ENCODE results near the gene DAGLB. TPM values are rescaled to one million over a fixed set of nuclear protein-coding genes. Genes with fewer than 3 reads are reported as not detected.
A peak's percentile ranks its signal among the peaks of the same experiment; 100 is the strongest.
"Not testable (repeated sequence)": the region's sequence is repeated elsewhere in the genome, so short reads cannot be mapped to it uniquely, and the experiment has no call there.

Gene DAGLB
- total RNA-seq, 2 donors from 2014 or later: 15.6 to 26.5 TPM

GRCh38 chr7:6401536-6401935, 46.2 kb downstream of the DAGLB start:
- H3K4me3 ChIP-seq: no peak overlapping the region
- H3K9me3 ChIP-seq: no peaks in the 10 kb centered on the region
- no peak overlapping the region for H3K9ac ChIP-seq (ENCODE audit: low read depth in 2 of 2, low read length in 2 of 2)
- peaks cover 19% of the 10 kb centered on the region for H3K36me3 ChIP-seq
- DNase-seq: no peak
- H3K27me3 ChIP-seq: no peaks in the 10 kb centered on the region
- TF ChIP-seq, protein P1, sequence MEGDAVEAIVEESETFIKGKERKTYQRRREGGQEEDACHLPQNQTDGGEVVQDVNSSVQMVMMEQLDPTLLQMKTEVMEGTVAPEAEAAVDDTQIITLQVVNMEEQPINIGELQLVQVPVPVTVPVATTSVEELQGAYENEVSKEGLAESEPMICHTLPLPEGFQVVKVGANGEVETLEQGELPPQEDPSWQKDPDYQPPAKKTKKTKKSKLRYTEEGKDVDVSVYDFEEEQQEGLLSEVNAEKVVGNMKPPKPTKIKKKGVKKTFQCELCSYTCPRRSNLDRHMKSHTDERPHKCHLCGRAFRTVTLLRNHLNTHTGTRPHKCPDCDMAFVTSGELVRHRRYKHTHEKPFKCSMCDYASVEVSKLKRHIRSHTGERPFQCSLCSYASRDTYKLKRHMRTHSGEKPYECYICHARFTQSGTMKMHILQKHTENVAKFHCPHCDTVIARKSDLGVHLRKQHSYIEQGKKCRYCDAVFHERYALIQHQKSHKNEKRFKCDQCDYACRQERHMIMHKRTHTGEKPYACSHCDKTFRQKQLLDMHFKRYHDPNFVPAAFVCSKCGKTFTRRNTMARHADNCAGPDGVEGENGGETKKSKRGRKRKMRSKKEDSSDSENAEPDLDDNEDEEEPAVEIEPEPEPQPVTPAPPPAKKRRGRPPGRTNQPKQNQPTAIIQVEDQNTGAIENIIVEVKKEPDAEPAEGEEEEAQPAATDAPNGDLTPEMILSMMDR (IDR thresholded peaks at IDR 0.05): no peak
- H3K4me1 ChIP-seq: no peaks in the 10 kb centered on the region
- intact Hi-C loops (cut with DNase I): no loop called here
- no peak overlapping the region for H3K27ac ChIP-seq

DNA sequence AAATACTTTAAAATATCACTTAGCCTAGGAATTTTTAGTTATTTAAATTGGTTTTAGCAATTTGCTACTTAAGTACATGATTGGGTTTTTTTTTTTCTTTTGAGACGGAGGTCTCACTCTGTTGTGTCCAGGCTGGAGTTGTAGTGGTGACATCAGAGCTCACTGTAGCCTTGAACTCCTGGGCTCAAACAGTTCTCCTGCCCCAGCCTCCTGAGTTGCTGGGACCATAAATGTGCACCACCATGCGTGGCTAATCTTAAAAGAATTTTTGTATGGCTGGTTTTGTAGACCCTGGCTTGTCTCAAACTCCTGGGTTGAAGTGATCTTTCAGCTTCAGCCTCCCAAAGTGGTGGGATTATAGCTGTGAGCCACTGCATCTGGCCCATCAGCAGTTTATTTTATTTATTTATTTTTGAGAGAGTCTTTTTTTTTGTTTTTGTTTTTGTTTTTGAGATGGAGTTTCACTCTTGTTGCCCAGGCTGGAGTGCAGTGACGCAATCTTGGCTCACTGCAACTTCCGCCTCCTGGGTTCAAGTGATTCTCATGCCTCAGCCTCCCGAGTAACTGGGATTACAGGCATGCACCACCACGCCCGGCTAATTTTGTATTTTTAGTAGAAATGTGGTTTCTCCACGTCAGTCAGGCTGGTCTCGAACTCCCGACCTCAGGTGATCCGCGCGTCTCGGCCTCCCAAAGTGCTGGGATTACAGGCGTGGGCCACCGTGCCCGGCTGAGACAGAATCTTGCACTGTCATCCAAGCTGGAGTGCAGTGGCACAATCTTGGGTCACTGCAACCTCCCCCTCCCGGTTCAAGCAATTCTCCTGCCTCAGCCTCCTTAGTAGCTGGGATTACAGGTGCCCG, 47.3 kb downstream of the DAGLB start:
- H3K4me1 ChIP-seq; H3K4me3 ChIP-seq; DNase-seq; H3K9ac ChIP-seq (ENCODE audit: low read depth in 2 of 2, low read length in 2 of 2); H3K27ac ChIP-seq; intact Hi-C loops (cut with DNase I); H3K27me3 ChIP-seq; H3K9me3 ChIP-seq: not testable (repeated sequence)
- peaks cover 19% of the 10 kb centered on the region for H3K36me3 ChIP-seq

DNA sequence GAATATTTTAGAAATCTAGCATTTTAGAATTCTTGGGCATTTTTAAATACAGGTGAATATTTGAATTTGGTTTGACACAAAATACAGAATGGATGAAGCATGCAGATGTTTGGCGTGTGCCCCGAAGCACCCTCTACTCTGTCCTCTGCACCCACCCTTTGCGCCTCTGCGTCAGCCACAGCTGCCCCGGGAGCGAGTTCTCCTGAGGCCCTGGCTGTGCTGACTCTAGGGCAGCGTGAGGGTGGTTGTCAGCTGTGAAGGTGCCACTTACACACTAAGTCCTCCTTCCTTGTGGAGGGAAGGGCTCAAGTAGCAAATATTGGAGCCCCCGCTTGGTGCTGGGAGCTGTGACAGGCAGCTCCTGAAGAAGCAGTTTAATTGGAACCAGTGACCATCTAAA, 48.4 kb downstream of the DAGLB start:
- intact Hi-C loops (cut with DNase I): no loop called here
- Histone ChIP-seq H3K27me3 (no peaks in the 10 kb centered on the region), H3K9ac (ENCODE audit: low read depth in 2 of 2, low read length in 2 of 2) (no peak overlapping the region), H3K36me3 (peaks cover 21% of the 10 kb centered on the region), H3K9me3 (no peaks in the 10 kb centered on the region), H3K4me3 (no peak overlapping the region), H3K27ac (no peak overlapping the region), H3K4me1 (peaks cover 5% of the 10 kb centered on the region)
- TF ChIP-seq, protein P1 (IDR thresholded peaks at IDR 0.05): no peak
- DNase-seq: no peak

GRCh38 chr7:6398943-6399342, 48.8 kb downstream of the DAGLB start:
- Histone ChIP-seq H3K36me3 (peaks cover 19% of the 10 kb centered on the region), H3K27me3 (no peaks in the 10 kb centered on the region), H3K4me3 (no peak overlapping the region), H3K4me1 (peaks cover 9% of the 10 kb centered on the region), H3K27ac (no peak overlapping the region), H3K9ac (ENCODE audit: low read depth in 2 of 2, low read length in 2 of 2) (no peak overlapping the region), H3K9me3 (no peaks in the 10 kb centered on the region)
- no peak for DNase-seq
- TF ChIP-seq, protein P1 (IDR thresholded peaks at IDR 0.05): no peak
- intact Hi-C loops (cut with DNase I): no loop called here

DNA sequence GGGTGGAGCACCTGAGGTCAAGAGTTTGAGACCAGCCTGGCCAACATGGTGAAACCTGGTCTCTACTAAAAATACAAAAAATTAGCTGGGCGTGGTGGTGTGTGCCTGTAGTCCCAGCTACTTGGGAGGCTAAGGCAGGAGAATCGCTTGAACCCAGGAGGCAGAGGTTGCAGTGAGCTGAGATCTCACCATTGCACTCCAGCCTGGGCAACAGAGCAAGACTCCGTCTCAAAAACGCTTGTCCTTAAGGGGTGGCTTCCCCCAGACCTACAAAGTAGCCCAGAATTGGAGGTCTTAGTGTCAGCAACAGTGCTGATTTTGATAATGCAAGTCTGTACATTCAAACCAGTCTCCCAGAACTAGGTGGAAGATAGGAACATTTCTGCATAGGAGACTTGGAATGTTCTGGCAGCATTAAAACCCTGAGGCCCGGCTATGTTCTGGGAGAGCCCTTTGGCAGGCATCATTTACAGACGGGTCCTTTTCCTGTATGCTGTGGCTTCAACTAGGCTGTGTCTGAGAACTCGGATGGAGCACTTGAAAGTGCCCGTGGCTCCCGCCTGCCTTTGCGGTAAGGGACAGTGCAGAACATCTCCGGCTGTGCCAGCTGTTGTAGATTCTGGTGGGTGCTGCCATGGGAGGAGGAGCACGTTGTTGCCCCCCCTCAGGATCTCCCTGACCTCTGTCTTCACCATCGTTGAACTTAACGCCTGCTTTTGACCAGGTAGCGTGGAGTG, 49.8 kb downstream of the DAGLB start:
- peaks cover 14% of the 10 kb centered on the region for H3K4me1 ChIP-seq
- intact Hi-C loops (cut with DNase I); DNase-seq; H3K27me3 ChIP-seq; H3K4me3 ChIP-seq; H3K9me3 ChIP-seq; H3K27ac ChIP-seq: not testable (repeated sequence)
- H3K9ac ChIP-seq (ENCODE audit: low read depth in 2 of 2, low read length in 2 of 2): peak overlapping the region in 1 of 2 donors; percentile 5
- H3K36me3 ChIP-seq: peaks cover 16% of the 10 kb centered on the region

- Histone ChIP-seq H3K4me1 (peaks cover 17% of the 10 kb centered on the region), H3K27ac (peak overlapping the region; percentile 12), H3K36me3 (peaks cover 16% of the 10 kb centered on the region), H3K27me3 (no peaks in the 10 kb centered on the region), H3K4me3 (no peak overlapping the region), H3K9ac (ENCODE audit: low read depth in 2 of 2, low read length in 2 of 2) (no peak overlapping the region), H3K9me3 (no peaks in the 10 kb centered on the region)
- TF ChIP-seq, protein P1 (IDR thresholded peaks at IDR 0.05): no peak
- intact Hi-C loops (cut with DNase I): no loop called here
- DNase-seq: no peak
These were observed 51.7 kb downstream of the DAGLB start for GRCh38 chr7:6395898-6396595.
